GM21529 (cell line): Measurements from ENCODE around the gene IGFBP3.
"Not testable (repeated sequence)": the region's sequence is repeated elsewhere in the genome, so short reads cannot be mapped to it uniquely, and the experiment has no call there.

ENCODE experiments used
- ATAC-seq: cut with Tn5 transposase; IDR thresholded peaks from one replicate; pipeline ENCODE4 v1.9.1; 2021; ENCODE audit not compliant: unreplicated experiment

Gene IGFBP3, protein sequence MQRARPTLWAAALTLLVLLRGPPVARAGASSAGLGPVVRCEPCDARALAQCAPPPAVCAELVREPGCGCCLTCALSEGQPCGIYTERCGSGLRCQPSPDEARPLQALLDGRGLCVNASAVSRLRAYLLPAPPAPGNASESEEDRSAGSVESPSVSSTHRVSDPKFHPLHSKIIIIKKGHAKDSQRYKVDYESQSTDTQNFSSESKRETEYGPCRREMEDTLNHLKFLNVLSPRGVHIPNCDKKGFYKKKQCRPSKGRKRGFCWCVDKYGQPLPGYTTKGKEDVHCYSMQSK

DNA sequence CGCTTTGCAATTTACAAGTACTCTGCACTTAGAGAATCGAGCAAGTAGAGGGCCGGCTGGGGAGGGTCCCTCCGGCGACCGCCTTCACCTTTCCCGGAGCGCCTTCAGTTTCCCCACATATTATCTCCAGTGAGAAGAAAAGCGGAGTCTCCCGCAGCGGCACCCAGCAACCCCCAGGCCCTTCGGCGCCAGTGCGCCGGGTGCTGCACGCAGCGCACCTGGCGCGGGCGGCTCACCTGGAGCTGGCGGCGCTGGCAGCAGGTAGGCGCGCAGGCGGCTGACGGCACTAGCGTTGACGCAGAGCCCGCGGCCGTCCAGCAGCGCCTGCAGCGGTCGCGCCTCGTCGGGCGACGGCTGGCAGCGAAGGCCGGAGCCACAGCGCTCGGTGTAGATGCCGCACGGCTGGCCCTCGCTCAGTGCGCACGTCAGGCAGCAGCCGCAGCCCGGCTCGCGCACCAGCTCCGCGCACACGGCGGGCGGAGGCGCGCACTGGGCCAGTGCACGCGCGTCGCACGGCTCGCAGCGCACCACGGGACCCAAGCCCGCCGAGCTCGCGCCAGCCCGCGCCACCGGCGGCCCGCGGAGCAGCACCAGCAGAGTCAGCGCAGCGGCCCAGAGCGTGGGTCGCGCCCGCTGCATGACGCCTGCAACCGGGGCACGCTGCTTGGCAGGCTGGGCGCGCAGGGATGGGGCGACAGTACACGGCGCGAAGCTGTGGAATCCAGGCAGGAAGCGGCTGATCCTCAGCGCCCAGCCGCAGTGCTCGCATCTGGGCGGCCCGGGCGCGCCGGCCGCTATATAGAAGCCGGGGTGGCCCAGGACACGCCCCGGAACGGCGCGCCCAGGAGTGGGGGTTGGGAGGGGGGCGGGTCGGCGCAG is at the start of gene IGFBP3:
IGFBP3 (minus strand) TSS at position 771 of the 879 bp plus-strand sequence; CDS start at position 639, 132 bp downstream.
- ATAC-seq = no peak

- no peak for ATAC-seq
Observed at GRCh38 chr7:45970454-45970853, 49.4 kb upstream of the IGFBP3 start.

GRCh38 chr7:45969940-45970339 is 48.9 kb upstream of the IGFBP3 start:
- no peak for ATAC-seq

DNA sequence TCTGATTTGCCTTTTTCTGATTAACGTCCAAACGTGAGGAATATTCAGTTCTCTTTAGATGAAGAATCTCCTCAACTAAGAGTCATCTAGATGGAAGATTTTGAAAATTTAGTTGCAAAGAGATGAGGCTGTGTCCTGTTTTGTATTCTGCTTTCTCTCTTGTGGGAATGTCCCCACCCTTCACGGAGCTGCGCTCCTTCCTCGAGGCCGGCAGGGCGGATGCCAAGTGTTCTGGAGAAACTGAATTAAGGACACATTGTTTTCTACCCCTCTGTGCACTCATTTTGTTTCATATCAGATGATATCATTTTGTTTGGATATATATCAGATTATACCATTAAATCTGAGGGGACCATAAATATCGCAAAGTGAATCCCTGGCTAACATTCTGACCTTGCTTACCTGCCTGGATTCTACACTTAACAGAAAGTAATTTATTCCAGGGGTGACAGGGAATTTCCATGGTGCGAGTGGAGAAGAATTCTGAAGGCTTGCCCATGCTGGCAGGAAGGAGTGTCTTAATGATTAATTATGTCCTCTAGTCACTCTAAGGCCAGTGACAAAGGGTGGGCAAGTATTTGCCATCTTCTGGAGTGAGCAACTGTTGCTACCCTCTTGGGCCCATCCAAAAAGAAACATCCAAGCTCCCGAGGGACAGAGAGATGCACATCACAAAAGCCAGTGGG is 47.9 kb upstream of the IGFBP3 start:
- ATAC-seq = no peak

GRCh38 chr7:45968312-45968711 is 47.2 kb upstream of the IGFBP3 start:
- no peak for ATAC-seq

- ATAC-seq = no peak
Observed at GRCh38 chr7:45967591-45968157, 46.6 kb upstream of the IGFBP3 start.

DNA sequence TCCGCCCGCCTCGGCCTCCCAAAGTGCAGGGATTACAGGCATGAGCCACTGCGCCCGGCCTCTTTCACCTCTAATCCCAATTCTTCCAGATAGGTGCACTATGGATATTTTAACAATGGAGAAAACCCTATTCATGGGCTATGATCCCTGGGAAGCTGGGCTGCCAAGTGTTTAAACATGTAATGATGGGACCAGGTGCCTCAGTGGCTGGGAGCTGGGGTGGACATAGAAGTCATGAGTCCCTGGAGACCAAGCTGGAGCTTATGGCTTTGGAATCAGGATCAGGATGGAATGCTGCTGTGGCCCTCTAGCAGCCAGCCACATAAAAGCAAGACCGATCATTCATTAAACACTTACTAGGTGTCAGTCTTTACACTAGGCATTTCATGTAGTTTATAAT is 41.8 kb upstream of the IGFBP3 start:
- no peak for ATAC-seq

DNA sequence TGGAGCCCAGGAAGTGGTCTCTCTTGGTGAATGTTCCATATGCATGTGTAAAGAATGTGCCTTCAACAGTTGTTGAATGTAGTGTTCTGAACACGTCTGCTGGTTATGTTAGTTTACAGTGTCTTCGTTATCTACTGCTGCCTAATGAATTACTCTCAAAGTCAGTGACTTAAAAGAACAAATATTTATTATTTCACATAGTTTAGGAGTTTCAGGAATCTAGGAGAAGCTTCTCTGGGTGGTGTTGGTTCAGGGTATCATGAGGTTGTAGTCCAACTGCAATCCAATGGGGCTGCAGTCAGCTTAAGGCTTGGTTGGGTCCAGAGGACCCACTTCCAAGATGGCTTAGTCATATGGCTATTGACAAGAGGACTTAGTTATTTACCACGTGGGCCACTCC is 36.6 kb upstream of the IGFBP3 start:
- ATAC-seq = no peak

DNA sequence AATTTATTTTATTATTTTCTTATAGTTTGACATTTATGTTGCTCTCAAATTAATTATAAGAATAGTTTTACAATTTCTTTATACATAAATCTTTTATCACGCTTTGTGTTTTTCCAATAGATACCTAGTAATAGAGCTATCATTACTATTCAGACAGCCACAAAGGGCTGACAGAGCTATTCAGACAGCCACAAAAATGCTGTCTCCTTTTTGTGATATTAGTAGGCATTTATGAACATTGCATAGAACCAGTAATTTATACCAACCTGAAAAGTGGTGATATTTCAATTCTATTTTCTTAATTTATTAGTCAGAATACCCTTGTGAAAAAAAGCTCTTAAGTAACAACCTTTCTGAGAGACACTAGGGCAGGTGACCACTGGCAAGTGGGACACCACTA is 34.2 kb upstream of the IGFBP3 start:
- no peak for ATAC-seq

- not testable (repeated sequence) for ATAC-seq
Observed at GRCh38 chr7:45953055-45953454, 32.0 kb upstream of the IGFBP3 start.

GRCh38 chr7:45944058-45944457 is 23.0 kb upstream of the IGFBP3 start:
- ATAC-seq = no peak

GRCh38 chr7:45940939-45941338 is 19.9 kb upstream of the IGFBP3 start:
- no peak for ATAC-seq

- ATAC-seq = not testable (repeated sequence)
Observed at GRCh38 chr7:45940237-45940781, 19.2 kb upstream of the IGFBP3 start.

DNA sequence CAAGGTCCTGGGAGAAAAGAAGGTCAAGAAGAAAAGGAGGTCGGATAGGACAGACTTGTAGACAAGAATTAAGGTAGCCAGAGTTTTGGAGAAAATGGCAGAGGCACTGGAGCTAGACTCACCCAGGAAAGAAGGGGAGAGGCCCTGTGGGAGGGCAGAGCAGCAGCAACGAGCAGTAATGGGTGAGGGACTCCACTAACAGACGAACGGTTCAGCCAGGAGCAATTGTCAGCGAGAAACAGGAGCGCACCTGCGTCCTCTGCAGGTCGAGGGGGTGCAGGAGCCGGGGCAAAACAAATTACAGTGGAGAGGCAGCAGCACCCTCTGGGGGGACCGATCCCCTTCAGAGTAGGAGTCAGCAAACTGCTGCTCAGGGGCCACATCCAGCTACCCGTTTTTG is 18.5 kb upstream of the IGFBP3 start:
- no peak for ATAC-seq

GRCh38 chr7:45938626-45939302 is 17.7 kb upstream of the IGFBP3 start:
- no peak for ATAC-seq

DNA sequence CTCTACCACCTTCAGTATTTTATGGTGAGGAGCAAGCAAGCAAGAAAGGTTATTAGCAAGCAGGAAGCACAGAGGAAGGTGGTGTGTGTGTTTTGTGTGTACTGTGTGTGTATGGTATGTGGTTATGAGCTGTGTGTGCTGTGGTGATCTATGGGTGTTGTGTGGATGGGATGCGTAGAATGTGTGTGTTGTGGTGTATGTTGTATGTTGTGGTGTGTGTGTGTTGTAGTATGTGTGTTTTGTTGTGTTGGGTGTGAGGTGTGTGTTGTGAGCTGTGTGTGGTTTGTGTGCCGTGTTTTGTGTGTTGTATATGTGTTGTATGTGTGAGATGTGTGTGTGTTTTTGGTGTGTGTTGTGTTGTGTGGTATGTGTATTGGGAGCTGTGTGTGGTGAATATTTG is 16.8 kb upstream of the IGFBP3 start:
- no peak for ATAC-seq

- no peak for ATAC-seq
Observed at GRCh38 chr7:45937301-45937700, 16.2 kb upstream of the IGFBP3 start.

- ATAC-seq = no peak
Observed at GRCh38 chr7:45930967-45931366, 9.9 kb upstream of the IGFBP3 start.

GRCh38 chr7:45927721-45928120 is 6.6 kb upstream of the IGFBP3 start:
- ATAC-seq = no peak

DNA sequence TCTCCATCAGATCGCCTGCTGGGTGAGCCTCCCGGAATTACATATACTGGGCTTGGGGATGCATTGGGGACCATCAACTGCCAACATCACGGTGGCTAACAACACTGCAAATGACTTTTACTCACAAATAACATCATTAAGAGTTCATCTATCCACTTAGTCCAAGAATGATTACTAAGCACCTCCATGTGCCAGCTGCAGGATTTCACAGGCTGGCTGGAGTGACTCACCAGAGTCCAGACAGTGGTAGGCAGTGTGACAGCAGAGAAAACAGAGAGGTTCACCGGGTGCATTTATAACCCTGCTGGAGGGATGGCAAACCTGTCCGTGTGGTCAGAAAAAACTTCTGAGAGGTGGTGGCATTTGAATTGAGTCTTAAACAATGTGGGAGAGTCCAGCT is 3.2 kb upstream of the IGFBP3 start:
- no peak for ATAC-seq

DNA sequence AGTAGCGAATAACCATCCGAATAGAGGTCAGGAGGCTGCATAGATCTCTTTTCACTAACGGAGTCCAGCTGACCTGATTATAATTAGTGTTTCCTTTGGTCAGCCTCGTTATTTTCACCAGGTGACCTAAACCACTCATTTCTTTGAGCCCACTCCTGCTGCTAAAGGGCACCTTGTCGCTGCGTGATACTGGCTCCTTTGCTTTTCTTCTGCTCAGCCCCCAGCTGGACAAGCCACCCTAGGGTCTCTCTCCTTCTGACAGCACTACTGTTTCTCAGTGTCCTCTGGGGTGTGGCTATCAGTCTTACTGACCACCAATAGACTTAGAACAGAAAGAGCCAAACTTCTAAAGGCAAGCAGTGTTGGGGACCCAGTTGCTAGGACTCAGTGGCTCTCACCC is 2.7 kb upstream of the IGFBP3 start:
- no peak for ATAC-seq
